ENCODE data around the gene MACROD2.

GRCh38 chr20:14259689-14260088 lies 264.4 kb downstream of the MACROD2 start:
- no peak for TF ChIP-seq CTCF (IDR thresholded peaks at IDR 0.05)
- no peak for TF ChIP-seq POLR2A (IDR thresholded peaks at IDR 0.05)
